Vagina (tissue), 2 donors: ENCODE data around the gene SSBP2. TPM values are rescaled to one million over a fixed set of nuclear protein-coding genes. Genes with fewer than 3 reads are reported as not detected.

Experiments used
- DNase-seq, 2 donors: peaks; one replicate each; pipeline ENCODE4 v3.0.0-alpha.2; 2017; ENCODE audit errors: extremely low spot score in 2 of 2
- H3K27ac ChIP-seq: fragments of 200-600 bp; sonication (generic); one replicate; pipeline ENCODE4 v1.5.1; 2019
- H3K27me3 ChIP-seq: fragments of 200-600 bp; sonication (generic); one replicate; pipeline ENCODE4 v1.5.1; 2019
- H3K36me3 ChIP-seq, 2 donors: fragments of 200-600 bp; sonication (generic); one replicate each; pipeline ENCODE4 v1.5.1; 2017 to 2019
- H3K4me1 ChIP-seq: fragments of 200-600 bp; sonication (generic); one replicate; pipeline ENCODE4 v1.5.1; 2019
- H3K4me3 ChIP-seq, 2 donors: fragments of 200-600 bp; sonication (generic); 1 replicate in 1 of 2; 2 replicates in 1 of 2; pipeline ENCODE4 v1.5.1; 2016 to 2019
- H3K9me3 ChIP-seq: fragments of 200-600 bp; sonication (generic); one replicate; pipeline ENCODE4 v1.5.1; 2019
- POLR2A ChIP-seq, 2 donors: fragments of 450-650 bp; IDR thresholded peaks; one replicate each; pipeline ENCODE4 v1.6.1; 2017; ENCODE audit warnings: antibody characterized with exemption in 2 of 2, mild to moderate bottlenecking in 2 of 2, moderate library complexity in 2 of 2
- POLR2AphosphoS5 ChIP-seq, 2 donors: sonication (generic); formaldehyde crosslinking; IDR thresholded peaks; one replicate each; pipeline ENCODE4 v1.9.0; 2017; ENCODE audit warnings: antibody characterized with exemption in 2 of 2, mild to moderate bottlenecking in 2 of 2, low read depth in 1 of 2; ENCODE audit not compliant: insufficient read depth in 1 of 2
- intact Hi-C: fragments of 100-400 bp; cut with DNase I; formaldehyde crosslinking; loops from one replicate; pipeline ENCODE4 v1.15.1; 2023
- total RNA-seq: library from RNA; depleted of rRNA; stranded (reverse); fragments of >200 nt; gene quantifications from one replicate; pipeline ENCODE4 v1.2.3, GENCODE V29; 2016
- TF ChIP-seq, protein P1 (sequence below), 3 experiments: fragments of 450-650 bp in 2 of 3; fragments of 200-600 bp in 1 of 3; sonication (generic) in 1 of 3; IDR thresholded peaks; one replicate each; pipeline ENCODE4 v1.5.1; 2017 to 2019; ENCODE audit warnings: antibody characterized with exemption in 3 of 3, mild to moderate bottlenecking in 2 of 3, moderate library complexity in 2 of 3

SSBP2 gene
- total RNA-seq, 1 donor from 2014 or later = 66.3 TPM

DNA sequence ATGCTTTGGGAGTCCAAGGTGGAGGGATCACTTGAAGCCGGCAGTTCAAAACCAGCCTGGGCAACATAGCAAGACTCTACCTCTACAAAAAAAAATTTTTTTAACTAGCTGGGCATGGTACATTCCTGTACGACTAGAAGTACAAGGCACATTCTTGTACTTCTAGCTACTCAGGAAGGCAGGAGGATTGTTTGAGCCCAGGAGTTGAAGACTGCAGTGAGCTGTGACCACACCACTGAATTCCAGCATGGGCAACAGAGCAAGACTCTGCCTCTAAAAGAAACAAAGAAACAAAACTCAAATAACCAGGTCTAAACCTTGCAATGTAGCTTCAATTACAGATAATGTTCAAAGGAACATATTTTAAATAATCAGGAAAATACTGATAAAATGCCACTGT, 56.2 kb downstream of the SSBP2 start:
- no peaks in the 10 kb centered on the region for H3K36me3 ChIP-seq
- no peaks in the 10 kb centered on the region for H3K27me3 ChIP-seq
- peaks cover 4% of the 10 kb centered on the region for H3K4me1 ChIP-seq
- TF ChIP-seq, protein P1, sequence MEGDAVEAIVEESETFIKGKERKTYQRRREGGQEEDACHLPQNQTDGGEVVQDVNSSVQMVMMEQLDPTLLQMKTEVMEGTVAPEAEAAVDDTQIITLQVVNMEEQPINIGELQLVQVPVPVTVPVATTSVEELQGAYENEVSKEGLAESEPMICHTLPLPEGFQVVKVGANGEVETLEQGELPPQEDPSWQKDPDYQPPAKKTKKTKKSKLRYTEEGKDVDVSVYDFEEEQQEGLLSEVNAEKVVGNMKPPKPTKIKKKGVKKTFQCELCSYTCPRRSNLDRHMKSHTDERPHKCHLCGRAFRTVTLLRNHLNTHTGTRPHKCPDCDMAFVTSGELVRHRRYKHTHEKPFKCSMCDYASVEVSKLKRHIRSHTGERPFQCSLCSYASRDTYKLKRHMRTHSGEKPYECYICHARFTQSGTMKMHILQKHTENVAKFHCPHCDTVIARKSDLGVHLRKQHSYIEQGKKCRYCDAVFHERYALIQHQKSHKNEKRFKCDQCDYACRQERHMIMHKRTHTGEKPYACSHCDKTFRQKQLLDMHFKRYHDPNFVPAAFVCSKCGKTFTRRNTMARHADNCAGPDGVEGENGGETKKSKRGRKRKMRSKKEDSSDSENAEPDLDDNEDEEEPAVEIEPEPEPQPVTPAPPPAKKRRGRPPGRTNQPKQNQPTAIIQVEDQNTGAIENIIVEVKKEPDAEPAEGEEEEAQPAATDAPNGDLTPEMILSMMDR (IDR thresholded peaks at IDR 0.05) = no peak
- TF ChIP-seq POLR2A (IDR thresholded peaks at IDR 0.05) (no peak), POLR2AphosphoS5 (IDR thresholded peaks at IDR 0.05; ENCODE audit: insufficient read depth in 1 of 2, low read depth in 1 of 2) (no peak)
- H3K9me3 ChIP-seq = peaks cover 4% of the 10 kb centered on the region
- H3K27ac ChIP-seq = no peak overlapping the region
- H3K4me3 ChIP-seq = no peak overlapping the region
- no peak for DNase-seq
- intact Hi-C loops = no loop called here

DNA sequence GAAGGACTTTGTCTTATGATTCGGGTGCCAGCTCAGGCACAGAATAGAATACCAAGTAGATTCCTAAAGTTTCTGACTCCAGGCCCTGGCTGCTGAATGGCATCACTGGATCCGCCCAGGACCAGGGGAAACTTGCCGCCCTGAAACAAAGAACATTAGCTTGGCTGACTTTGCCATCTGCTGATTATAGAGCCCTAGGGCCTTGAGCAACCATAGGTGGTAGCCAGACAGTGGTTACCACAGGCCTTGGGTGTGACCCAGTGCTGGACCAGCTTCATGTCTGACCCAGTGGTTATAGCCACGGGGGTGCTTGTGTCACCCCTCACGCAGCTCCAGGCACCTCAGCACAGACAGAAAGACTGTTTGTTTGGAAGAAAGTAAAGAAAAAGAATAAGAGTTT, 62.7 kb downstream of the SSBP2 start:
- H3K27me3 ChIP-seq = no peaks in the 10 kb centered on the region
- DNase-seq = no peak
- no peaks in the 10 kb centered on the region for H3K36me3 ChIP-seq
- H3K9me3 ChIP-seq = peaks cover 4% of the 10 kb centered on the region
- no peaks in the 10 kb centered on the region for H3K4me1 ChIP-seq
- intact Hi-C loops = no loop called here
- TF ChIP-seq POLR2AphosphoS5 (IDR thresholded peaks at IDR 0.05; ENCODE audit: insufficient read depth in 1 of 2, low read depth in 1 of 2) = no peak
- TF ChIP-seq, protein P1 (IDR thresholded peaks at IDR 0.05) = no peak
- no peak for TF ChIP-seq POLR2A (IDR thresholded peaks at IDR 0.05)
- no peak overlapping the region for H3K4me3 ChIP-seq
- no peak overlapping the region for H3K27ac ChIP-seq

DNA sequence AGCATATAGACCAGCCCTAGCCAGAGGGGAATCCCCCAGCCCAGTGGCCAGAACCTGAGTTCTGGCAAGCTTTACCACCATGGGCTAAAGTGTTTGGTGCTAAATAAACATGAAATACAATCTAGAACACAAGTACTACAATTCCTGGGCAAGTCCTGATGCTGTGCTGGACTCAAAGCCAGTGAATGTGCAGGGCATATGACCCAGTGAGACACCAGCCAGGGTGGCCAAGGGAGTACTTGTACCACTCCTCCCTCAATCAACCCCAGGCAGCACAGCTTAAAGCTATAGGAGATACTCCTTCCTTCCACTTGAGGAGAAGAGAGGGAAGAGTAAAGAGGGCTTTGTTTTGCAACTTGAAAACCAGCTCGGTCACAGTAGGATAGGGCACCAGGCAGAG, 63.6 kb downstream of the SSBP2 start:
- Histone ChIP-seq H3K4me1 (no peaks in the 10 kb centered on the region), H3K27ac (no peak overlapping the region), H3K36me3 (no peaks in the 10 kb centered on the region), H3K9me3 (peaks cover 4% of the 10 kb centered on the region), H3K4me3 (no peak overlapping the region), H3K27me3 (no peaks in the 10 kb centered on the region)
- no peak for DNase-seq
- intact Hi-C loops = no loop called here
- TF ChIP-seq, protein P1 (IDR thresholded peaks at IDR 0.05) = no peak
- TF ChIP-seq POLR2A (IDR thresholded peaks at IDR 0.05) = no peak

DNA sequence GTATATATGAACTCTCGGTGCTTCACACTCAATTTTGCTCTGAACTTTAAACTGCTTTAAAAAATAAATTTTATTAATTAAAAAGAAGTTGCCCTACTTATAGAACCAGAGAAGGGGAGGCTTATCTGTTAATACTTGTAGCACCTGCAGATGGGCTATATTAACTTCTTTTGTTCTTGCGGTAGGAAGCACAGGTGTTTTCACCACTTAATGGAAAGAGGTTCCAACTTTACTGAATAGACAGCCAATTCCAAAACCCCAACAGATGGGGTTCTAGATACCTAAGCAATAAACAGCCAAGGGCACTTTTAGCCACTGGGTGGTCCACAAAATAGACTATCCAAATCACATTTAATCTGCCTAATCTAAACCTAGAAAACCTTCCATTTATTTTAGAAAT, 65.4 kb downstream of the SSBP2 start:
- Histone ChIP-seq H3K4me1 (no peaks in the 10 kb centered on the region), H3K36me3 (no peaks in the 10 kb centered on the region), H3K27me3 (no peaks in the 10 kb centered on the region), H3K9me3 (no peaks in the 10 kb centered on the region), H3K4me3 (no peak overlapping the region), H3K27ac (no peak overlapping the region)
- DNase-seq = no peak
- no peak for TF ChIP-seq POLR2A (IDR thresholded peaks at IDR 0.05)
- TF ChIP-seq, protein P1 (IDR thresholded peaks at IDR 0.05) = no peak
- no peak for TF ChIP-seq POLR2AphosphoS5 (IDR thresholded peaks at IDR 0.05; ENCODE audit: insufficient read depth in 1 of 2, low read depth in 1 of 2)
- intact Hi-C loops = no loop called here

DNA sequence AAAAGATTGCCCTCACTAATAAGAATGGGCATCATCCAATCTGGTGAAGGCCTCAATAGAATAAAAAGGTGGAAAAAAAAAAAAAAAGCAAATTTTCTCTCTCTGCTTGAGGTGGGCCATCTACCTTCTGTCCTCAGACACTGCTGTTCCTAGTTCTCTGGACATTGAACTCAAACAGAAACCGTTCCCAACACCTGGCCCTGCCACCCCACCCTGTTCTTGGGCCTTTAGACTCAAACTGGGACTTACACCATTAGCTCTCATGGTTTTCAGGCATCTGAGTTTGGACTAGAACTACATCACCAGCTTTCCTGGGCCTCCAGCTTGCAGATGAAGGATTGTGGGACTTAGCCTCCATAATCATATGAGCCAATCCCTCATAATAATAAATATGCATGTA, 71.0 kb downstream of the SSBP2 start:
- no peak overlapping the region for H3K27ac ChIP-seq
- TF ChIP-seq, protein P1 (IDR thresholded peaks at IDR 0.05) = no peak
- TF ChIP-seq POLR2AphosphoS5 (IDR thresholded peaks at IDR 0.05; ENCODE audit: insufficient read depth in 1 of 2, low read depth in 1 of 2) (no peak), POLR2A (IDR thresholded peaks at IDR 0.05) (no peak)
- no peaks in the 10 kb centered on the region for H3K36me3 ChIP-seq
- intact Hi-C loops = loop anchor here (2.0 kb wide), 1 partner anchor 67 kb away; no protein-coding TSS in a partner anchor
- no peaks in the 10 kb centered on the region for H3K27me3 ChIP-seq
- no peaks in the 10 kb centered on the region for H3K9me3 ChIP-seq
- no peak overlapping the region for H3K4me3 ChIP-seq
- H3K4me1 ChIP-seq = peaks cover 10% of the 10 kb centered on the region
- DNase-seq = no peak
